OCI-M2 (cell line): ENCODE results near the gene SLC25A33.
"Not testable (repeated sequence)": the region's sequence is repeated elsewhere in the genome, so short reads cannot be mapped to it uniquely, and the experiment has no call there.

ENCODE experiments used
- DNase-seq: peaks from one replicate; lab custom pipeline; 2025; ENCODE audit not compliant: unreplicated experiment; lab: John Stamatoyannopoulos, UW

The SLC25A33 gene

GRCh38 chr1:9539165-9539828 lies at the start of gene SLC25A33:
Gene SLC25A33, plus strand, starts transcription at chr1:9539465. Its CDS starts 227 bp downstream, at chr1:9539692.
- peak; percentile 69 for DNase-seq

GRCh38 chr1:9490605-9491339 lies 48.5 kb upstream of the SLC25A33 start:
- no peak for DNase-seq

GRCh38 chr1:9493326-9493725 lies 45.9 kb upstream of the SLC25A33 start:
- no peak for DNase-seq

GRCh38 chr1:9494936-9495758 lies 44.1 kb upstream of the SLC25A33 start:
- DNase-seq = no peak

GRCh38 chr1:9495854-9496374 lies 43.4 kb upstream of the SLC25A33 start:
- no peak for DNase-seq

GRCh38 chr1:9500756-9501754 lies 38.2 kb upstream of the SLC25A33 start:
- no peak for DNase-seq

- no peak for DNase-seq
Measured at GRCh38 chr1:9503001-9503675, 36.1 kb upstream of the SLC25A33 start.

GRCh38 chr1:9505143-9505542 lies 34.1 kb upstream of the SLC25A33 start:
- DNase-seq = no peak

GRCh38 chr1:9506901-9507300 lies 32.4 kb upstream of the SLC25A33 start:
- DNase-seq = no peak

- no peak for DNase-seq
Measured at GRCh38 chr1:9510130-9510529, 29.1 kb upstream of the SLC25A33 start.

- DNase-seq = not testable (repeated sequence)
Measured at GRCh38 chr1:9515550-9515949, 23.7 kb upstream of the SLC25A33 start.

GRCh38 chr1:9518454-9518998 lies 20.7 kb upstream of the SLC25A33 start:
- no peak for DNase-seq

- no peak for DNase-seq
Measured at GRCh38 chr1:9520411-9520810, 18.9 kb upstream of the SLC25A33 start.

GRCh38 chr1:9529190-9529589 lies 10.1 kb upstream of the SLC25A33 start:
- DNase-seq = no peak

GRCh38 chr1:9530320-9530719 lies 8.9 kb upstream of the SLC25A33 start:
- DNase-seq = no peak

- no peak for DNase-seq
Measured at GRCh38 chr1:9534953-9535352, 4.3 kb upstream of the SLC25A33 start.

GRCh38 chr1:9536301-9536700 lies 3.0 kb upstream of the SLC25A33 start:
- no peak for DNase-seq

GRCh38 chr1:9537863-9538668 lies 1.2 kb upstream of the SLC25A33 start:
- DNase-seq = no peak
